K562 (cell line): ENCODE data around the gene GARIN5B. TPM values are rescaled to one million over a fixed set of nuclear protein-coding genes. Genes with fewer than 3 reads are reported as not detected.

ENCODE experiments used
- MGA ChIP-seq: fragments of 450-650 bp; IDR thresholded peaks from 2 replicates; pipeline ENCODE4 v1.6.1; 2016; ENCODE audit warnings: mild to moderate bottlenecking, moderate library complexity
- polyA plus RNA-seq, 8 experiments: library from polyadenylated mRNA; depleted of rRNA in 4 of 8; stranded (reverse) in 5 of 8; unstranded in 3 of 8; fragments of >200 nt; fragmentation: Nextera tagmentation in 2 of 8; fragmentation: Illumina TruSeq in 1 of 8; extraction: Ambion mirVana in 2 of 8; extraction: Trizol in 1 of 8; gene quantifications; 2 replicates each; pipeline versions ENCODE4 v1.2.1 to v1.2.3, GENCODE V29; 2011 to 2014; ENCODE audit warnings: inconsistent platforms in 1 of 8, missing spikeins in 1 of 8
- total RNA-seq, 7 experiments: library from RNA; depleted of rRNA in 6 of 7; stranded (reverse); fragments of >200 nt in 6 of 7; fragmentation: Illumina TruSeq in 2 of 7; extraction: Trizol in 2 of 7; gene quantifications; 2 replicates each; pipeline versions ENCODE4 v1.2.1 to v1.2.3, GENCODE V29; 2011 to 2021; ENCODE audit warnings: low replicate concordance in 1 of 7

Gene GARIN5B
- total and polyA plus RNA-seq, 9 of the 15 experiments (the other 6 are each of a cell fraction or from before 2014, with no cell fraction given), result not detected

DNA sequence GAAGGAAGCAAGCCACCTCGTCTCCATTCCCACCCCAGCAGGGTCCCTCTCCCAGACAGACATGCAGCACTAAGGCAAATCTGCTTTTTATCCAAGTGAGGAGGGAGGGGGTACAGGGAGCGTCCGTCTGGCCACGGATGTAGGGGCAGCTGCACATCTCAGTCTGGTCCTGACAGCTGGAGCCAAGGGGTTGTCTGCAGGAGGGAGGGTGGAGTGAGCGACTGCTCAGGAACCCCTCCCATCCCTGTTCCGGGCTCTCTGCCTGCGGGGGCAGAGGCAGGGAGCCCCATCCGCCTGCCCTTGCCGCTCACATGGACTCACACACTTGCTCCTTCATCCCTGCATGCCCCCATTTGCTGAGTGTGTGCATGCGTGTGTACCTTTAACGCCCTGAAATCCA, 16.1 kb upstream of the GARIN5B start (continued):
- TF ChIP-seq MGA, result no peak
